Loucy (cell line): Measurements from ENCODE around the gene HERC2.

ENCODE experiments used
- H2AFZ ChIP-seq: fragments of 200-600 bp; sonication (generic); 2 replicates; pipeline ENCODE4 v1.6.0; 2016; ENCODE audit warnings: antibody characterized with exemption, mild to moderate bottlenecking, low read length, moderate library complexity
- H3F3A ChIP-seq: fragments of 200-600 bp; 2 replicates; pipeline ENCODE4 v1.6.0; 2016; ENCODE audit warnings: antibody characterized with exemption, low read depth, mild to moderate bottlenecking
- H3K27me3 ChIP-seq: fragments of 200-600 bp; sonication (generic); 2 replicates; pipeline ENCODE4 v1.6.1; 2014; ENCODE audit warnings: low read length, mild to moderate bottlenecking; ENCODE audit not compliant: insufficient read depth, poor library complexity, severe bottlenecking
- H3K36me3 ChIP-seq: fragments of 200-600 bp; sonication (generic); 2 replicates; pipeline ENCODE4 v1.6.1; 2016; ENCODE audit warnings: low read length; ENCODE audit not compliant: insufficient read depth
- H3K4me1 ChIP-seq: fragments of 200-600 bp; sonication (generic); 2 replicates; pipeline ENCODE4 v1.5.1; 2014; ENCODE audit warnings: low read length, mild to moderate bottlenecking; ENCODE audit not compliant: insufficient read depth, poor library complexity, severe bottlenecking
- H3K4me2 ChIP-seq: fragments of 200-600 bp; sonication (generic); 2 replicates; pipeline ENCODE4 v1.6.0; 2014; ENCODE audit warnings: antibody characterized with exemption, low read length, low read depth, mild to moderate bottlenecking; ENCODE audit not compliant: poor library complexity, severe bottlenecking
- H3K4me3 ChIP-seq: fragments of 200-600 bp; sonication (generic); 2 replicates; pipeline ENCODE4 v1.5.1; 2014; ENCODE audit warnings: low read length, mild to moderate bottlenecking, mixed read lengths; ENCODE audit not compliant: poor library complexity, severe bottlenecking
- H3K79me2 ChIP-seq: fragments of 200-600 bp; sonication (generic); 2 replicates; pipeline ENCODE4 v1.6.1; 2014; ENCODE audit warnings: low read length; ENCODE audit not compliant: insufficient read depth
- H3K9ac ChIP-seq: fragments of 200-600 bp; sonication (generic); 2 replicates; pipeline ENCODE4 v1.6.0; 2014; ENCODE audit warnings: mild to moderate bottlenecking, low read depth, low read length, moderate library complexity; ENCODE audit not compliant: poor library complexity, severe bottlenecking
- H3K9me2 ChIP-seq: fragments of 200-600 bp; sonication (generic); replicated peaks from 2 replicates; pipeline ENCODE4 v1.6.1; 2016; ENCODE audit warnings: low read depth, low read length, mixed read lengths
- H3K9me3 ChIP-seq: fragments of 200-600 bp; sonication (generic); 2 replicates; pipeline ENCODE4 v1.6.1; 2014; ENCODE audit warnings: mild to moderate bottlenecking, antibody characterized with exemption, low read length, low read depth; ENCODE audit not compliant: insufficient read depth
- H4K20me1 ChIP-seq: fragments of 200-600 bp; sonication (generic); 2 replicates; pipeline ENCODE4 v1.6.0; 2014; ENCODE audit warnings: antibody characterized with exemption, low read length, mild to moderate bottlenecking; ENCODE audit not compliant: insufficient read depth, poor library complexity, severe bottlenecking
- EZH2phosphoT487 ChIP-seq: fragments of 200-600 bp; IDR thresholded peaks from 2 replicates; pipeline ENCODE4 v1.6.1; 2018; ENCODE audit warnings: antibody characterized with exemption, mild to moderate bottlenecking, moderate library complexity, borderline replicate concordance
- TF ChIP-seq, protein P1 (sequence below): fragments of 200-600 bp; sonication (generic); conservative IDR thresholded peaks from 2 replicates; pipeline ENCODE4 v1.5.1; 2014; ENCODE audit warnings: mild to moderate bottlenecking, antibody characterized with exemption, low read length

Gene HERC2

DNA sequence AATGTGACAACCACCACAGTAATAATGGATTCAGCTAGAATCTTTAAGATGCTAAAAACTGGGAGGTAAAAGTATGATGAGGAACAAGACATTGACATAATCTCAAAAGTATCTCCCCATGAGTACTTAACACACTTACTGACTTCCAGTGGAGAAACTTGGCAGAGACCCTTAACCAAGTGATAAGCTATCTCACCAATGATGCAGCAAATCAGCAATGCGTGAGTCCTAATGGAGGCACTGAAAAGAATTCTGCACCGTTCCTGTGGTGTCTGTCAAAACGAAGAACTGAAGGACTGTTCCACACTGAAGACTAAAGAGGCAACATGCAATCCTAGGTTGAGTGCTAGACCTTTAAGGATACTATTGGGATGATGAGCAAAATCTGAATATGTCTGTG lies 154.9 kb downstream of the HERC2 start:
- Histone ChIP-seq H3K36me3 (peaks cover 74% of the 10 kb centered on the region), H3K4me3 (no peak overlapping the region), H3F3A (no peaks in the 10 kb centered on the region), H3K27me3 (no peaks in the 10 kb centered on the region), H4K20me1 (no peaks in the 10 kb centered on the region), H2AFZ (no peak overlapping the region), H3K4me2 (no peak overlapping the region), H3K79me2 (no peaks in the 10 kb centered on the region), H3K9ac (no peak overlapping the region), H3K9me3 (no peaks in the 10 kb centered on the region), H3K4me1 (no peaks in the 10 kb centered on the region), H3K9me2 (no peaks in the 10 kb centered on the region)
- TF ChIP-seq EZH2phosphoT487 = no peak
- TF ChIP-seq, protein P1, sequence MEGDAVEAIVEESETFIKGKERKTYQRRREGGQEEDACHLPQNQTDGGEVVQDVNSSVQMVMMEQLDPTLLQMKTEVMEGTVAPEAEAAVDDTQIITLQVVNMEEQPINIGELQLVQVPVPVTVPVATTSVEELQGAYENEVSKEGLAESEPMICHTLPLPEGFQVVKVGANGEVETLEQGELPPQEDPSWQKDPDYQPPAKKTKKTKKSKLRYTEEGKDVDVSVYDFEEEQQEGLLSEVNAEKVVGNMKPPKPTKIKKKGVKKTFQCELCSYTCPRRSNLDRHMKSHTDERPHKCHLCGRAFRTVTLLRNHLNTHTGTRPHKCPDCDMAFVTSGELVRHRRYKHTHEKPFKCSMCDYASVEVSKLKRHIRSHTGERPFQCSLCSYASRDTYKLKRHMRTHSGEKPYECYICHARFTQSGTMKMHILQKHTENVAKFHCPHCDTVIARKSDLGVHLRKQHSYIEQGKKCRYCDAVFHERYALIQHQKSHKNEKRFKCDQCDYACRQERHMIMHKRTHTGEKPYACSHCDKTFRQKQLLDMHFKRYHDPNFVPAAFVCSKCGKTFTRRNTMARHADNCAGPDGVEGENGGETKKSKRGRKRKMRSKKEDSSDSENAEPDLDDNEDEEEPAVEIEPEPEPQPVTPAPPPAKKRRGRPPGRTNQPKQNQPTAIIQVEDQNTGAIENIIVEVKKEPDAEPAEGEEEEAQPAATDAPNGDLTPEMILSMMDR = no peak

DNA sequence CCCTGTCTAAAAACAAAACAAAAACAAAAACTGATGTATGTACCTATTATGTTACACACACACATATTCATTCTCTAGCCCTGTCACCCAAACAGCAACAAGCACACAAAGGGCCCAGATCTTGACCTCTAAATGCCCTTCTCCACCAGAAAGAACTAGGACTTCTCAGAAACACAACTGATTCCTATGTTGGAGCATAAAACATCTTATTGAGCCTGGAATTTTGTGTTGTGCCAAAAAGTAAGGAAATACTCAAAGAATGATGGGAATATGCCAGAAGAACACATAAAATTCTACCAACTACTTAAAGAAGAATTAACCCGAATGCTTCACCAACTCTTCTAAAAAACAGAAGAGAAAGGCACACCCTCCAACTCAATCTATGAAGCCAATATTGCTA lies 156.2 kb downstream of the HERC2 start:
- Histone ChIP-seq H3K79me2 (no peaks in the 10 kb centered on the region), H3K4me1 (no peaks in the 10 kb centered on the region), H3K9ac (no peak overlapping the region), H3K9me2 (no peaks in the 10 kb centered on the region), H2AFZ (no peak overlapping the region), H3K4me2 (no peak overlapping the region), H3K27me3 (no peaks in the 10 kb centered on the region), H3K9me3 (no peaks in the 10 kb centered on the region), H3K4me3 (no peak overlapping the region), H4K20me1 (no peaks in the 10 kb centered on the region), H3K36me3 (peaks cover 81% of the 10 kb centered on the region), H3F3A (no peaks in the 10 kb centered on the region)
- TF ChIP-seq EZH2phosphoT487 = no peak
- TF ChIP-seq, protein P1 = no peak

DNA sequence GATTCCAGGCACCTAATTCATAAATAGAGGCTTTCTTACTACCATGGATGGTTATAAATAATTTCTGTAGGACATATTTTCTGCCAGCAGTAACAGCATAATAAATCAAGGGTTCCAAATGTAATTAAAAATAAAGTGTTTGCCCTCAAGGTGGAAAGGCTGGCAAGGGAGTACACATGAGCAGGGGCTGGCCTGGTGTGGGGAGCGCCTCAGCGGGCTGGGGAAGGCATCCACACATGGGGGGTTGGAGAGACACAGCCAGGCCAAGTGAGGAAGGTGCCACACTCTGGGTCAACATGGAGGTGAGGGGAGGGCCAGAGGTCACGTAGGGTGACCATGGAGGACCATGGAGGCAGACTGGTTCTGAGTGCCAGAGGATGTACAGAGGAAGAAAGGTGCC lies 157.1 kb downstream of the HERC2 start:
- H3K9me2 ChIP-seq = no peaks in the 10 kb centered on the region
- H3K4me2 ChIP-seq = no peak overlapping the region
- no peak overlapping the region for H2AFZ ChIP-seq
- H3K4me3 ChIP-seq = no peak overlapping the region
- no peaks in the 10 kb centered on the region for H3K79me2 ChIP-seq
- H3K36me3 ChIP-seq = peaks cover 78% of the 10 kb centered on the region
- no peaks in the 10 kb centered on the region for H3K9me3 ChIP-seq
- no peaks in the 10 kb centered on the region for H3F3A ChIP-seq
- H3K9ac ChIP-seq = no peak overlapping the region
- H3K27me3 ChIP-seq = no peaks in the 10 kb centered on the region
- TF ChIP-seq EZH2phosphoT487 = no peak
- TF ChIP-seq, protein P1 = no peak
- H3K4me1 ChIP-seq = no peaks in the 10 kb centered on the region
- H4K20me1 ChIP-seq = no peaks in the 10 kb centered on the region
